Activated gamma-delta T cell (primary cell): ENCODE measurements around the gene UBE3B.
"Not testable (repeated sequence)": the region's sequence is repeated elsewhere in the genome, so short reads cannot be mapped to it uniquely, and the experiment has no call there.

Experiments
- DNase-seq: peaks from one replicate; lab custom pipeline; 2025; lab: John Stamatoyannopoulos, UW
- total RNA-seq, 2 donors: gene quantifications; one replicate each; lab custom pipeline; 2026; lab: John Stamatoyannopoulos, UW

Gene UBE3B, protein sequence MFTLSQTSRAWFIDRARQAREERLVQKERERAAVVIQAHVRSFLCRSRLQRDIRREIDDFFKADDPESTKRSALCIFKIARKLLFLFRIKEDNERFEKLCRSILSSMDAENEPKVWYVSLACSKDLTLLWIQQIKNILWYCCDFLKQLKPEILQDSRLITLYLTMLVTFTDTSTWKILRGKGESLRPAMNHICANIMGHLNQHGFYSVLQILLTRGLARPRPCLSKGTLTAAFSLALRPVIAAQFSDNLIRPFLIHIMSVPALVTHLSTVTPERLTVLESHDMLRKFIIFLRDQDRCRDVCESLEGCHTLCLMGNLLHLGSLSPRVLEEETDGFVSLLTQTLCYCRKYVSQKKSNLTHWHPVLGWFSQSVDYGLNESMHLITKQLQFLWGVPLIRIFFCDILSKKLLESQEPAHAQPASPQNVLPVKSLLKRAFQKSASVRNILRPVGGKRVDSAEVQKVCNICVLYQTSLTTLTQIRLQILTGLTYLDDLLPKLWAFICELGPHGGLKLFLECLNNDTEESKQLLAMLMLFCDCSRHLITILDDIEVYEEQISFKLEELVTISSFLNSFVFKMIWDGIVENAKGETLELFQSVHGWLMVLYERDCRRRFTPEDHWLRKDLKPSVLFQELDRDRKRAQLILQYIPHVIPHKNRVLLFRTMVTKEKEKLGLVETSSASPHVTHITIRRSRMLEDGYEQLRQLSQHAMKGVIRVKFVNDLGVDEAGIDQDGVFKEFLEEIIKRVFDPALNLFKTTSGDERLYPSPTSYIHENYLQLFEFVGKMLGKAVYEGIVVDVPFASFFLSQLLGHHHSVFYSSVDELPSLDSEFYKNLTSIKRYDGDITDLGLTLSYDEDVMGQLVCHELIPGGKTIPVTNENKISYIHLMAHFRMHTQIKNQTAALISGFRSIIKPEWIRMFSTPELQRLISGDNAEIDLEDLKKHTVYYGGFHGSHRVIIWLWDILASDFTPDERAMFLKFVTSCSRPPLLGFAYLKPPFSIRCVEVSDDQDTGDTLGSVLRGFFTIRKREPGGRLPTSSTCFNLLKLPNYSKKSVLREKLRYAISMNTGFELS
- total RNA-seq: 78.5 to 79.0 reads per million in 2 donors

GRCh38 chr12:109477185-109477962 is at the start of gene UBE3B, which contains the start of gene KCTD10:
TSS of gene UBE3B (plus strand) at chr12:109477634. CDS start at chr12:109483552, 5,918 bp downstream.
TSS of gene KCTD10 (minus strand) at chr12:109477300. CDS start at chr12:109477262, 38 bp downstream.
- peak; percentile 66 for DNase-seq

DNA sequence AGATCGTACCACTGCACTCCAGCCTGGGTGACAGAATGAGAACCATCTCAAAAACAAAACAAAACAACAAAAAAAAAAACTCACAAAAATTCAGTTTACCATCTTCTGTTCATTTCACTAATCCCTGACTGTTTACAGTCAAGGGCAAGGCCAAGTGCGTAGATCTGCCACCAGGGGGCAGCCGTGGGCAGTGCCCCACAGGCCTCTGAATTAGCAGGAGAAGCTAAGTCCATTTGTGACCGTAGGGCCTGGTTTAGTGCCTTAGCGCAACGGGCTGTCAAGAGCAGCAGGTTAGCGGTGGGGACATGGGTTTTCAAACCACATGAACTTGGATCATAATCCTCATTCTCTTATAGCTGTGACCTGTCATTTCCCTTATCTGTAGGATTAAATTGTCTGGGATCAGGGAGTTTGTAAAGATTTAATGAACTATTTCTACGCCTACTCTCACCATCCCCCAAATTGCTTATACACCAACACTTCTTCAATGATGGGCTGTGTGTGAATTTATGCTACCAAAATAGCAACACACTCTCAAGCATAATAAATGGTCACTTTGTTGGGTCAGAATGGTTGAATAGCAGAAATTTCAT is 49.3 kb upstream of the UBE3B start:
- DNase-seq: peak; percentile 40

- DNase-seq: not testable (repeated sequence)
Measured at GRCh38 chr12:109428804-109429203, 48.6 kb upstream of the UBE3B start.

GRCh38 chr12:109430244-109430643 is 47.2 kb upstream of the UBE3B start:
- DNase-seq: no peak

DNA sequence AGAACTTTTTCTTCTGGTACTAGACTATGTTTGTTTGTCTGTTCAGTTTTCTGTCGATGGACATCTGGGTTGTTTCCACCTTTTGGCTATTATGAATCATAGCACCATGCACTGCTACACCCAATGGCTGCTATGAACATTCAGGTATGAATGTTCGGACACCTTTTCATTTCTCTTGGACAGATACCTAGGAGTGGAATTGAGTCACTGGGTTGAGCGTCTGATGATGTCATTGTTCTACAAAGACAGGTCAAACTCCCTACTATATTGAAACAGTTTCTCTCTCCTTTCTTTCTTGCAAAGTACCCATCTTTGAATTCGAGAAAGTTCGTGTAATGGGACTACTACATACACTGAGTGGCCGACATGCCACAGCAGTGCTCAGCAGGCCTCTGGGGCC is 45.0 kb upstream of the UBE3B start:
- no peak for DNase-seq

GRCh38 chr12:109432842-109433304 is 44.6 kb upstream of the UBE3B start:
- DNase-seq: peak; percentile 58

GRCh38 chr12:109433618-109434017 is 43.8 kb upstream of the UBE3B start:
- no peak for DNase-seq

DNA sequence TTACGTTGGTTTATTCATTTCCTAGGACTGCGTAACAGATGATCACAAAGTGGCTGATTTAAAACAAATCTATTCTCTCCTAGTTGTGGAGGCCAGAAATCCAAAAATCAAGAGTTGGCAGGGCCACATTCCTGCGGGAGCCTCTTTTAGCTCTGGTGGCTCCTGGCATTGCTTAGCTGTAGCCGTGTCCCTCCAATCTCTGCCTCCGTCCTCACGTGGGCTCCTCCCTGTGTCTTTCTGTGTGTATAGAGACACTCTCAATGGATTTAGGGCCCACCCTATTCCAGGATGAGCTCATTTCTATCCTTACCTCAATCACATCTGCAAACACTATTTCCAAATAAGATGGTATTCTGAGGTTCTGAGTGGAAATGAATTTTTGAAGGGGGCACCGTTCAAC is 42.9 kb upstream of the UBE3B start:
- DNase-seq: no peak

GRCh38 chr12:109435428-109436187 is 41.8 kb upstream of the UBE3B start:
- no peak for DNase-seq

DNA sequence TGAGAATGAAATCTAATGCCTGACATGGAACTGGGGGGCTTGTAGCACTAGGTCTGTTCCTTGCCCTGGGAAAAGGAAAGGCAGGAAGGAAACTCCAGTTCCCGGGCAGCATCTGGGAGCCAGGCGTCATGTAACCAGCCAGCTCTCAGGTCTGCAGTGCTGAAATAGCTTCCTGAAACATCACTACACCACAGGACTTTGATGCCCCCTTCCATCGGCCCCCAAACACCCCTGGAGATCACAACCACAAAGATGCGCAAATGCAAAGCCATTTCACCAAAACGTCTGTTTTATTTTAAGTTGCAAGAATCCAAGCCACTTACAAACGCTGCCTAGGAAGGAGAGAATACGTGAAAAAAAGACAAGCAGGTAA is 41.3 kb upstream of the UBE3B start:
- DNase-seq: no peak

DNA sequence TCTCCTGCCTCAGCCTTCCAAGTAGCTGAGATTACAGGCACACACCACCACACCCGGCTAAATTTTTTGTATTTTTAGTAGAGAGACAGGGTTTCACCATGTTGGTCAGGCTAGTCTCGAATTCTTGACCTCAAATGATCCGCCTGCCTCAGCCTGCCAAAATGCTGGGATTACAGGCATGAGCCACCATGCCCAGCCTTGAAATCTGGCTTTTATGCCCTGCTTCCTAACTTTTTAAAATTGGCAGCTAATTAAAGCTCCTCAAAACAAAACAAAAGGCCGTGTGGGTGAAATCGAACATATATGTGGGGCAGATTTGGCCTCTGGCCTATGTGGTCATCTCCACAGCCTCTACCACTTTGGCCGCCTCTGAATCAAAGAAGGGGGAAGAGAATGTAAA is 38.3 kb upstream of the UBE3B start:
- DNase-seq: no peak

GRCh38 chr12:109439951-109440350 is 37.5 kb upstream of the UBE3B start:
- DNase-seq: not testable (repeated sequence)

GRCh38 chr12:109440851-109441490 is 36.5 kb upstream of the UBE3B start:
- no peak for DNase-seq

DNA sequence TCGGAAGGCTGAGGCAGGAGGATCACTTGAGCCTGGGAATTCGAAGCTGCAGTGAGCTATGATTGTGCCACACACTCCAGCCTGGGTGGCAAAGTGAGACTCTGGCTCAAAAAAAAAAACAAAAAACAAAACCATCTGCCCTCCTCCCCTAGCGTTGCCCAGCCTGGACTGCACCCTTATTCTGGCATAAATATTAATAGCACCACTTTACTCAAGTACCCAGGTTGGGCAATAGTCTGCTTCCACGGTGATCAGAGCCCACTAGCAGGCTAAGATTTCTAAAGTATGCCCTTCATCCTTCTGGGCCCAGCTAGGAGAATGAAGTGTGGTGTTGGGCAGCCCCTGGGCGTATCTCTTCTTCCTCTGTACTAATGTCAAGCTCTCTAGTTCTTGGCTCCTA is 33.6 kb upstream of the UBE3B start:
- no peak for DNase-seq

GRCh38 chr12:109444259-109444658 is 33.2 kb upstream of the UBE3B start:
- no peak for DNase-seq

DNA sequence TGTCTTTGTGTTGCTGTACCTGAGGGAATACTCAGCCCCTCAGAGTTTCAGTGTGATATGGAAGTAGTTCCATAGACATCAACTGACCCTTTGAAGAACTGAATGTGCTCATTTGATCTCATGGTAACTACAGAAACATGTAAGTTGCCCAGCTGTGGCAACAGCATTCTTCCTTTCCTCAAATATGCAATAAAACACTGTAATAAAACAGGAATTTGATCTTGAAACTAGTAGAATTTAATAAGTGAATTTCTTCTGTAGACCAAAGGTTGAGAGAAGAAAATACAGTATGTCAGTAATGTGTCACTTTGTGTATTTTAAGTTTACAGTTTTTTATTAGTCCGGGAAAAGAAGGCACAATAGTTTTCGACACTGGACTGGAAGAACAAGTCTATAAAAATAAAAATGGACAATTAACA is 32.2 kb upstream of the UBE3B start:
- no peak for DNase-seq

- DNase-seq: no peak
Measured at GRCh38 chr12:109446869-109447268, 30.6 kb upstream of the UBE3B start.

DNA sequence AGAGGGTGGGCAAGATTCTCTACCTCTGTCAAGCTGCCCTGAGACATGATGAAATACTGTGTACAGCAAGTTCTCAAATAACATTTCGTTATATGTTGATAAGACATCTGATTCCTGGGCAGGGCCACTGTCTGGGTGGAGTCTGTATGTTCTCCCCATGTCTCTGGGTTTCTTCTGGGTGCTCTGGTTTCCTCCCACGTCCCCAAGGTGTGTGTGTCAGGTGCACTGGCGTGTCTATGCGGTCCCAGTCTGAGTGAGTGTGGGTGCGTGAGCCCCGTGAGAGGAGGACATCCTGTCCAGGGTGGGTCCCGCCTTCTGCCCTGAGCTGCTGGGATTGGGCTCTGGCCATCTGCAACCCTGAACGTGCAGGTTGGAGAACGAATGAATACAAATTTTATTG is 30.0 kb upstream of the UBE3B start:
- DNase-seq: no peak

GRCh38 chr12:109448272-109448671 is 29.2 kb upstream of the UBE3B start:
- DNase-seq: no peak
